IPS-11a (cell line): ENCODE measurements around the gene UTP25.

Source experiments
- H3K4me3 ChIP-seq: one replicate; pipeline ENCODE4 v1.5.1; 2013; ENCODE audit warnings: low read depth, low read length, control low read depth

Gene UTP25

GRCh38 chr1:209805875-209806760 is 21.7 kb upstream of the UTP25 start, which contains the start of gene IRF6:
Gene IRF6, minus strand, starts transcription at chr1:209806142. Its CDS starts 4,729 bp downstream, at chr1:209801413.
- peak within 1 kb of the TSS; percentile 79 for H3K4me3 ChIP-seq

GRCh38 chr1:209807509-209807908 is 20.3 kb upstream of the UTP25 start:
- H3K4me3 ChIP-seq, result no peak overlapping the region

GRCh38 chr1:209808059-209808581 is 19.7 kb upstream of the UTP25 start:
- H3K4me3 ChIP-seq, result no peak overlapping the region

- H3K4me3 ChIP-seq, result no peak overlapping the region
Observed at GRCh38 chr1:209809611-209810010, 18.2 kb upstream of the UTP25 start.

GRCh38 chr1:209810783-209811182 is 17.0 kb upstream of the UTP25 start:
- no peak overlapping the region for H3K4me3 ChIP-seq

GRCh38 chr1:209813902-209814301 is 13.9 kb upstream of the UTP25 start:
- H3K4me3 ChIP-seq, result no peak overlapping the region

- no peak overlapping the region for H3K4me3 ChIP-seq
Observed at GRCh38 chr1:209815490-209815889, 12.3 kb upstream of the UTP25 start.

GRCh38 chr1:209815931-209816341 is 11.8 kb upstream of the UTP25 start:
- no peak overlapping the region for H3K4me3 ChIP-seq

GRCh38 chr1:209816923-209817322 is 10.8 kb upstream of the UTP25 start:
- H3K4me3 ChIP-seq, result no peak overlapping the region

- H3K4me3 ChIP-seq, result no peak overlapping the region
Observed at GRCh38 chr1:209817691-209818090, 10.1 kb upstream of the UTP25 start.

- no peak overlapping the region for H3K4me3 ChIP-seq
Observed at GRCh38 chr1:209819058-209819457, 8.7 kb upstream of the UTP25 start.

- H3K4me3 ChIP-seq, result no peak overlapping the region
Observed at GRCh38 chr1:209820986-209821385, 6.8 kb upstream of the UTP25 start.

GRCh38 chr1:209822706-209823105 is 5.1 kb upstream of the UTP25 start:
- no peak overlapping the region for H3K4me3 ChIP-seq

- H3K4me3 ChIP-seq, result no peak overlapping the region
Observed at GRCh38 chr1:209823143-209824041, 4.4 kb upstream of the UTP25 start.

- H3K4me3 ChIP-seq, result no peak overlapping the region
Observed at GRCh38 chr1:209825591-209826434, 2.0 kb upstream of the UTP25 start.

GRCh38 chr1:209829716-209830115 is 1.9 kb downstream of the UTP25 start:
- H3K4me3 ChIP-seq, result no peak overlapping the region

- H3K4me3 ChIP-seq, result no peak overlapping the region
Observed at GRCh38 chr1:209830722-209831121, 3.0 kb downstream of the UTP25 start.

GRCh38 chr1:209831615-209832014 is 3.8 kb downstream of the UTP25 start:
- H3K4me3 ChIP-seq, result no peak overlapping the region

- H3K4me3 ChIP-seq, result no peak overlapping the region
Observed at GRCh38 chr1:209835782-209836298, 8.1 kb downstream of the UTP25 start.

- H3K4me3 ChIP-seq, result no peak overlapping the region
Observed at GRCh38 chr1:209837671-209838070, 9.9 kb downstream of the UTP25 start.
